A172 (cell line): ENCODE measurements around the gene PKNOX2. TPM values are rescaled to one million over a fixed set of nuclear protein-coding genes. Genes with fewer than 3 reads are reported as not detected.

ENCODE experiments used
- DNase-seq: peaks from one replicate; pipeline ENCODE4 v3.0.0-alpha.2; 2015; ENCODE audit warnings: low spot score
- total RNA-seq: library from RNA; depleted of rRNA; stranded (reverse); fragments of >200 nt; shearing (Covaris generic); gene quantifications from 2 replicates; pipeline ENCODE4 v1.2.3, GENCODE V29; 2014

Gene PKNOX2
- total RNA-seq, 1 experiment from 2014 or later, result not detected

- no peak for DNase-seq
Observed at GRCh38 chr11:125284245-125284850, 119.8 kb downstream of the PKNOX2 start.

GRCh38 chr11:125285844-125286243, 121.3 kb downstream of the PKNOX2 start:
- no peak for DNase-seq

- DNase-seq, result no peak
Observed at GRCh38 chr11:125286486-125286885, 121.9 kb downstream of the PKNOX2 start.

GRCh38 chr11:125287491-125288210, 123.1 kb downstream of the PKNOX2 start:
- no peak for DNase-seq

GRCh38 chr11:125289419-125290098, 125.0 kb downstream of the PKNOX2 start:
- DNase-seq, result no peak

- DNase-seq, result no peak
Observed at GRCh38 chr11:125290263-125290662, 125.7 kb downstream of the PKNOX2 start.

GRCh38 chr11:125292100-125292499, 127.5 kb downstream of the PKNOX2 start:
- no peak for DNase-seq

- no peak for DNase-seq
Observed at GRCh38 chr11:125293596-125293995, 129.0 kb downstream of the PKNOX2 start.

- no peak for DNase-seq
Observed at GRCh38 chr11:125295931-125296330, 131.4 kb downstream of the PKNOX2 start.

- DNase-seq, result no peak
Observed at GRCh38 chr11:125297346-125297915, 132.9 kb downstream of the PKNOX2 start.

- DNase-seq, result no peak
Observed at GRCh38 chr11:125299061-125299615, 134.6 kb downstream of the PKNOX2 start.

- DNase-seq, result no peak
Observed at GRCh38 chr11:125299821-125300220, 135.3 kb downstream of the PKNOX2 start.

- DNase-seq, result peak; percentile 90
Observed at GRCh38 chr11:125300791-125301218, 136.3 kb downstream of the PKNOX2 start.

- DNase-seq, result no peak
Observed at GRCh38 chr11:125301346-125301745, 136.8 kb downstream of the PKNOX2 start.

GRCh38 chr11:125303186-125303585, 138.6 kb downstream of the PKNOX2 start:
- DNase-seq, result no peak

GRCh38 chr11:125303694-125304093, 139.1 kb downstream of the PKNOX2 start:
- DNase-seq, result no peak

- DNase-seq, result no peak
Observed at GRCh38 chr11:125304136-125304535, 139.6 kb downstream of the PKNOX2 start.

- DNase-seq, result no peak
Observed at GRCh38 chr11:125304876-125305275, 140.3 kb downstream of the PKNOX2 start.

GRCh38 chr11:125305345-125305744, 140.8 kb downstream of the PKNOX2 start:
- DNase-seq, result no peak

- no peak for DNase-seq
Observed at GRCh38 chr11:125306476-125306875, 141.9 kb downstream of the PKNOX2 start.

GRCh38 chr11:125308246-125308645, 143.7 kb downstream of the PKNOX2 start:
- no peak for DNase-seq

GRCh38 chr11:125312391-125312790, 147.8 kb downstream of the PKNOX2 start:
- DNase-seq, result no peak
